H1 (cell line): ENCODE results near the gene MYOM1.

ENCODE experiments used
- BRCA1 ChIP-seq: IDR thresholded peaks from 2 replicates; pipeline ENCODE4 v1.6.1; 2012; ENCODE audit warnings: low read depth, low read length, improper control_type of control experiment
- CTCF ChIP-seq, 3 experiments: IDR thresholded peaks; 1 replicate in 2 of 3; 2 replicates in 1 of 3; pipeline versions ENCODE4 v1.5.1 to v1.6.1; 2011; ENCODE audit warnings: low read length in 3 of 3, mild to moderate bottlenecking in 3 of 3, inconsistent platforms in 2 of 3, low read depth in 1 of 3, moderate library complexity in 1 of 3; ENCODE audit not compliant: insufficient read depth in 1 of 3; ENCODE audit errors: control extremely low read depth in 1 of 3
- EZH2 ChIP-seq: fragments of 200-600 bp; sonication (generic); IDR thresholded peaks from 2 replicates; pipeline ENCODE4 v1.7.1; 2012; ENCODE audit warnings: low read depth, mild to moderate bottlenecking, moderate library complexity, low read length, inconsistent platforms; ENCODE audit not compliant: severe bottlenecking
- POLR2A ChIP-seq, 2 experiments: IDR thresholded peaks; 1 replicate in 1 of 2; 2 replicates in 1 of 2; pipeline ENCODE4 v1.6.1; 2011; ENCODE audit warnings: low read depth in 2 of 2, low read length in 2 of 2, mild to moderate bottlenecking in 2 of 2; ENCODE audit errors: control extremely low read depth in 1 of 2
- YY1 ChIP-seq: IDR thresholded peaks from 2 replicates; pipeline ENCODE4 v1.6.1; 2011; ENCODE audit warnings: low read depth, mild to moderate bottlenecking, low read length

DNA sequence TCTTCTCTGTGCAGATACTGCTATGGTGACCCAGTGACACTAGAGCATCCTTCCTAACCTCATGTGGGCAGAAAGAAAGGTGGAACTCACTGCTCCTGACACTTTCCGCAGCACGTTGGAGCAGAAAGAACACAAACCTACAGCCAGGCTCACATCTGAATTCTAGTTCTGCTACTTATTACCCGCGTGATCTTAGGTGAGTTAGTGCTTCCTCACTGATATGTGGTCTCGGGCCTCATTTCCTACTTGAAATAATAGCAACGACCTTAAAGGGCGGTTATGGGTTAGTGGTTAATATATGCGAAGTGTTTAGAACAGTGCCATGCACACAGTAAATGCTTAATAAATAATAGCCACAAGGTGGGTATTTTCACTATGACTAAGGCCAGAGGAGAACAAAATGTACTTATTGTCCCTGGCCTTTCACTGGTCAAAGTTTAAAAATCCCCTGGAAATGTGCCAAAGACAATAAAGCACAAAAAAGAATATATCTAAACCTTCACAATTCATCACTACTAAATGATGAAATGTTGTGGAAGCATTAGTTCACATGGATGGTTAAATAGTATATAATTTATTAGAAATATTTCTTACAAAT, 66.6 kb downstream of the MYOM1 start:
- TF ChIP-seq CTCF (IDR thresholded peaks at IDR 0.05; ENCODE audit: control extremely low read depth in 1 of 3, insufficient read depth in 1 of 3, low read depth in 1 of 3, low read length in 3 of 3) (no peak), EZH2 (no peak), YY1 (no peak), BRCA1 (no peak), POLR2A (IDR thresholded peaks at IDR 0.05; ENCODE audit: control extremely low read depth in 1 of 2, low read depth in 2 of 2, low read length in 2 of 2) (no peak)
